ENCODE data around the gene ZNF790. TPM values are rescaled to one million over a fixed set of nuclear protein-coding genes. Genes with fewer than 3 reads are reported as not detected.

The ZNF790 gene
- total and polyA plus RNA-seq, 2 of the 8 experiments (the other 6 are each of a cell fraction or from before 2014, with no cell fraction given) = 1.7 to 7.2 TPM

GRCh38 chr19:36833430-36833829 lies 4.8 kb downstream of the ZNF790 start:
- Histone ChIP-seq H3K27ac (ENCODE audit: low read depth, low read length) (no peak overlapping the region), H3K23me2 (ENCODE audit: low read depth, low read length) (peaks cover 6% of the 10 kb centered on the region), H4K8ac (ENCODE audit: extremely low read depth, insufficient read depth, low read length) (no peak overlapping the region), H3K79me2 (ENCODE audit: control insufficient read depth in 1 of 2, insufficient read depth in 2 of 2, low read length in 2 of 2) (peaks cover 0 to 9% of the 10 kb centered on the region in 2 experiments; a peak in 1 of 4 replicates), H2BK5ac (ENCODE audit: low read depth, low read length) (no peak overlapping the region), H3K4me3 (ENCODE audit: extremely low read depth in 1 of 4, insufficient read depth in 2 of 4, low read depth in 3 of 4, low read length in 4 of 4) (no peak overlapping the region), H4K5ac (ENCODE audit: insufficient read length, low read depth, low read length) (no peak overlapping the region), H2AFZ (ENCODE audit: low read length) (no peak overlapping the region), H3K9ac (replicated peaks in 1 of 4; ENCODE audit: extremely low read depth in 1 of 4, low read depth in 3 of 4, low read length in 3 of 4) (no peak overlapping the region), H3K79me1 (ENCODE audit: low read depth, low read length) (no peaks in the 10 kb centered on the region; the same call in 1 of the 2 replicates), H3K23ac (ENCODE audit: insufficient read length) (no peak overlapping the region), H2BK20ac (ENCODE audit: low read length) (no peak overlapping the region), H2BK15ac (ENCODE audit: low read length) (no peak overlapping the region), H3K18ac (ENCODE audit: extremely low read depth, low read length) (no peak overlapping the region), H3K56ac (replicated peaks; ENCODE audit: insufficient read length, low read depth, low read length) (no peak overlapping the region), H2BK120ac (replicated peaks; ENCODE audit: low read depth, low read length) (no peak overlapping the region), H3K36me3 (ENCODE audit: control insufficient read depth in 2 of 4, insufficient read depth in 4 of 4, low read length in 3 of 4) (peaks cover 0 to 27% (median 5%) of the 10 kb centered on the region in 4 experiments; a peak in 4 of 8 replicates), H3K4me2 (ENCODE audit: insufficient read depth in 1 of 2, low read depth in 2 of 2, low read length in 2 of 2) (no peak overlapping the region), H2BK12ac (ENCODE audit: low read depth, low read length) (no peak overlapping the region), H3K4ac (replicated peaks; ENCODE audit: insufficient read length, low read depth, low read length) (no peak overlapping the region), H3K9me3 (ENCODE audit: insufficient read depth in 2 of 2, low read depth in 1 of 2, low read length in 1 of 2) (peaks cover 32 to 36% of the 10 kb centered on the region in 2 experiments), H3K27me3 (replicated peaks in 1 of 4; ENCODE audit: control insufficient read depth in 3 of 4, extremely low read depth in 1 of 4, insufficient read depth in 3 of 4, low read length in 3 of 4) (peaks cover 0 to 1% (median 0%) of the 10 kb centered on the region in 4 experiments; a peak in 1 of 7 replicates), H3K4me1 (replicated peaks in 1 of 4; ENCODE audit: control insufficient read depth in 3 of 4, insufficient read depth in 4 of 4, low read length in 3 of 4) (0 out of 7 replicates have a peak, but pooled peaks cover 0 to 2% (median 0%) of the 10 kb centered on the region in 4 experiments), H4K20me1 (replicated peaks in 1 of 2; ENCODE audit: control insufficient read depth in 1 of 2, insufficient read depth in 2 of 2, low read length in 2 of 2) (no peaks in the 10 kb centered on the region), H4K91ac (replicated peaks; ENCODE audit: insufficient read length, low read length) (no peak overlapping the region), H2AK5ac (ENCODE audit: low read depth, low read length) (no peak overlapping the region), H3K14ac (ENCODE audit: insufficient read length) (no peak overlapping the region)
- ChIA-PET POLR2A (ENCODE audit: partially characterized antibody) (interaction anchor here (1.1 kb wide), 1 partner anchor 260 kb away, joined by 3 read pairs; the partner anchor contains the start of gene ZNF529), CTCF (ENCODE audit: partially characterized antibody) (interaction anchor here (0.6 kb wide), 1 partner anchor 68 kb away, joined by 3 read pairs; no protein-coding TSS in a partner anchor)
- no peak for FAIRE-seq
- DNase-seq (ENCODE audit: low read depth in 1 of 2, low spot score in 2 of 2) = no peak
- WGBS, 2 experiments (ENCODE audit: extremely low coverage in 1 of 2, insufficient coverage in 1 of 2, insufficient read length in 1 of 2, insufficient replicate concordance in 2 of 2, low coverage in 1 of 2, low lambda C conversion rate in 2 of 2, missing lambda C conversion rate in 1 of 2) = 97% methylated on average over 2 of the region's 2 CpGs; no CpG with 5 or more reads in 1 of the 2 experiments
- TF ChIP-seq TBP (IDR thresholded peaks at IDR 0.05; ENCODE audit: low read depth, low read length) (no peak), TCF12 (IDR thresholded peaks at IDR 0.05; ENCODE audit: low read depth, low read length) (no peak), HDAC6 (IDR thresholded peaks at IDR 0.05; ENCODE audit: low read depth, low read length) (no peak), NRF1 (IDR thresholded peaks at IDR 0.05; ENCODE audit: low read depth, low read length) (no peak), TEAD4 (IDR thresholded peaks at IDR 0.05; ENCODE audit: low read depth, low read length) (no peak), SP2 (IDR thresholded peaks at IDR 0.05; ENCODE audit: low read length) (no peak), SAP30 (IDR thresholded peaks at IDR 0.05; ENCODE audit: insufficient read depth, insufficient replicate concordance, low read length) (no peak), BCL11A (IDR thresholded peaks at IDR 0.05; ENCODE audit: low read depth in 2 of 2, low read length in 2 of 2) (no peak), JUN (IDR thresholded peaks at IDR 0.05; ENCODE audit: low read depth, low read length) (no peak), POLR2A (IDR thresholded peaks at IDR 0.05; ENCODE audit: control extremely low read depth in 1 of 2, low read depth in 2 of 2, low read length in 2 of 2) (no peak), KDM1A (IDR thresholded peaks at IDR 0.05; ENCODE audit: borderline replicate concordance, low read length) (no peak)

All from H1 (cell line).